Ishikawa (cell line): ENCODE results near the gene RAB10.
A peak's percentile ranks its signal among the peaks of the same experiment; 100 is the strongest.

Experiments used
- CEBPB ChIP-seq: IDR thresholded peaks from 2 replicates; pipeline ENCODE4 v1.6.1; 2012
- CREB1 ChIP-seq: IDR thresholded peaks from 2 replicates; pipeline ENCODE4 v1.6.1; 2012; ENCODE audit warnings: low read depth
- EGR1 ChIP-seq: IDR thresholded peaks from 2 replicates; pipeline ENCODE4 v1.6.1; 2012
- EP300 ChIP-seq: IDR thresholded peaks from 2 replicates; pipeline ENCODE4 v1.6.1; 2012; ENCODE audit warnings: borderline replicate concordance
- FOXM1 ChIP-seq: IDR thresholded peaks from 2 replicates; pipeline ENCODE4 v1.6.1; 2012; ENCODE audit warnings: low read depth, borderline replicate concordance
- NFIC ChIP-seq: IDR thresholded peaks from 2 replicates; pipeline ENCODE4 v1.6.1; 2012
- RAD21 ChIP-seq: IDR thresholded peaks from 2 replicates; pipeline ENCODE4 v1.6.1; 2012; ENCODE audit warnings: low read depth
- TAF1 ChIP-seq: IDR thresholded peaks from 2 replicates; pipeline ENCODE4 v1.6.1; 2012; ENCODE audit warnings: low read depth, mild to moderate bottlenecking
- TCF12 ChIP-seq: IDR thresholded peaks from 2 replicates; pipeline ENCODE4 v1.6.1; 2012; ENCODE audit warnings: low read depth
- TEAD4 ChIP-seq: IDR thresholded peaks from 2 replicates; pipeline ENCODE4 v1.6.1; 2012
- USF1 ChIP-seq: IDR thresholded peaks from 2 replicates; pipeline ENCODE4 v1.6.1; 2012
- YY1 ChIP-seq: IDR thresholded peaks from 2 replicates; pipeline ENCODE4 v1.6.1; 2012; ENCODE audit warnings: low read depth
- ZBTB7A ChIP-seq: IDR thresholded peaks from 2 replicates; pipeline ENCODE4 v1.6.1; 2012; ENCODE audit warnings: low read depth
- TF ChIP-seq, protein P1 (sequence below): IDR thresholded peaks from 2 replicates; pipeline ENCODE4 v1.6.1; 2012; ENCODE audit warnings: low read depth, mild to moderate bottlenecking
- TF ChIP-seq, protein P2 (sequence below): IDR thresholded peaks from 2 replicates; pipeline ENCODE4 v1.6.1; 2012

The RAB10 gene

DNA sequence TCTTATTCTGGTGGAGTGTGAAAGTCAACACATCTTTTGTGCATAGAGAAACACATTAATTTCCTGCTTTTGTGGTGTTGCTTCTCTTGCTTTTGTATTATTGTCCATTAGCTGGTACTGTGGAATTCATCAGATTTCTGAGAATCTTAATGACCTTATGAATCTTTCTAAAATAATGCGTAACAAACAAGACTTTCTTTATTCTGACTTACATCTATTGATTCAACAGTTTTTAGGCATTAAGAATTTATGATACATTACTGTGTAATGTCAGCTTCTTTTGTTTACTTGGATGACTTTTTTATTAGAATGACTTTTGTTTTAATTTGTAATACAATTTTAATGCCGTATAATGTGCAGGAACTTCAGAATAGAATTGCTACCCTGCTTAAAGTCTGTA is 43.4 kb downstream of the RAB10 start:
- TF ChIP-seq RAD21: no peak

- no peak for TF ChIP-seq EP300
- no peak for TF ChIP-seq ZBTB7A
- TF ChIP-seq NFIC: no peak
- TF ChIP-seq EGR1: no peak
- no peak for TF ChIP-seq CEBPB
Observed at GRCh38 chr2:26078939-26079338, 45.1 kb downstream of the RAB10 start.

DNA sequence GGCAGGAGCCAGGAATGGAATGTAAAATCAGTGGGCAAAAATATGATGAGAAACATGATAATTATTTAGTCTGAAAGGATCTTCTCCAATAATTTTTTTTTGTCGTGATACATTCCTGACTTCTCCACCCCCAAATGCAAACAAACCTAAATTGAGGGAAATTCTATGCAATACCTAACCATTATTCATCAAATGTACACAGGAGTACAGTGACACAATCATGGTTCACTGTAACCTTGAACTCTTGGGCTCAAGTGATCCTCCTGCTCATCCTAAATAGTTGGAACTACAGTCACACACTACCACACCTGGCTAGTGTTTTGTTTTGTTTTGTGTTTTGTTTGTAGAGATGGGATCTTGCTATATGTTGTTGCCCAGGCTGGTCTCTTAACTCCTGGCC is 46.5 kb downstream of the RAB10 start:
- no peak for TF ChIP-seq RAD21
- no peak for TF ChIP-seq EP300
- no peak for TF ChIP-seq FOXM1
- TF ChIP-seq, protein P1, sequence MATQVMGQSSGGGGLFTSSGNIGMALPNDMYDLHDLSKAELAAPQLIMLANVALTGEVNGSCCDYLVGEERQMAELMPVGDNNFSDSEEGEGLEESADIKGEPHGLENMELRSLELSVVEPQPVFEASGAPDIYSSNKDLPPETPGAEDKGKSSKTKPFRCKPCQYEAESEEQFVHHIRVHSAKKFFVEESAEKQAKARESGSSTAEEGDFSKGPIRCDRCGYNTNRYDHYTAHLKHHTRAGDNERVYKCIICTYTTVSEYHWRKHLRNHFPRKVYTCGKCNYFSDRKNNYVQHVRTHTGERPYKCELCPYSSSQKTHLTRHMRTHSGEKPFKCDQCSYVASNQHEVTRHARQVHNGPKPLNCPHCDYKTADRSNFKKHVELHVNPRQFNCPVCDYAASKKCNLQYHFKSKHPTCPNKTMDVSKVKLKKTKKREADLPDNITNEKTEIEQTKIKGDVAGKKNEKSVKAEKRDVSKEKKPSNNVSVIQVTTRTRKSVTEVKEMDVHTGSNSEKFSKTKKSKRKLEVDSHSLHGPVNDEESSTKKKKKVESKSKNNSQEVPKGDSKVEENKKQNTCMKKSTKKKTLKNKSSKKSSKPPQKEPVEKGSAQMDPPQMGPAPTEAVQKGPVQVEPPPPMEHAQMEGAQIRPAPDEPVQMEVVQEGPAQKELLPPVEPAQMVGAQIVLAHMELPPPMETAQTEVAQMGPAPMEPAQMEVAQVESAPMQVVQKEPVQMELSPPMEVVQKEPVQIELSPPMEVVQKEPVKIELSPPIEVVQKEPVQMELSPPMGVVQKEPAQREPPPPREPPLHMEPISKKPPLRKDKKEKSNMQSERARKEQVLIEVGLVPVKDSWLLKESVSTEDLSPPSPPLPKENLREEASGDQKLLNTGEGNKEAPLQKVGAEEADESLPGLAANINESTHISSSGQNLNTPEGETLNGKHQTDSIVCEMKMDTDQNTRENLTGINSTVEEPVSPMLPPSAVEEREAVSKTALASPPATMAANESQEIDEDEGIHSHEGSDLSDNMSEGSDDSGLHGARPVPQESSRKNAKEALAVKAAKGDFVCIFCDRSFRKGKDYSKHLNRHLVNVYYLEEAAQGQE: no peak
- TF ChIP-seq EGR1: no peak
- no peak for TF ChIP-seq CEBPB
- TF ChIP-seq YY1: no peak
- TF ChIP-seq, protein P2, sequence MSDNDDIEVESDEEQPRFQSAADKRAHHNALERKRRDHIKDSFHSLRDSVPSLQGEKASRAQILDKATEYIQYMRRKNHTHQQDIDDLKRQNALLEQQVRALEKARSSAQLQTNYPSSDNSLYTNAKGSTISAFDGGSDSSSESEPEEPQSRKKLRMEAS: no peak
- TF ChIP-seq USF1: no peak
- TF ChIP-seq TEAD4: no peak
- TF ChIP-seq NFIC: no peak
- no peak for TF ChIP-seq TCF12
- TF ChIP-seq CREB1: no peak
- TF ChIP-seq TAF1: no peak
- TF ChIP-seq ZBTB7A: no peak

GRCh38 chr2:26081556-26081955 is 47.7 kb downstream of the RAB10 start:
- no peak for TF ChIP-seq YY1
- TF ChIP-seq RAD21: no peak
- TF ChIP-seq FOXM1: no peak
- TF ChIP-seq CREB1: no peak
- no peak for TF ChIP-seq EGR1
- no peak for TF ChIP-seq CEBPB
- TF ChIP-seq, protein P2: no peak
- TF ChIP-seq TAF1: no peak
- no peak for TF ChIP-seq TEAD4
- TF ChIP-seq TCF12: no peak

GRCh38 chr2:26086155-26086637 is 52.3 kb downstream of the RAB10 start:
- TF ChIP-seq EGR1: no peak

GRCh38 chr2:26086779-26087178 is 52.9 kb downstream of the RAB10 start:
- TF ChIP-seq EP300 (no peak), CREB1 (no peak), USF1 (no peak), RAD21 (no peak), YY1 (no peak), ZBTB7A (no peak), CEBPB (no peak), TEAD4 (no peak), EGR1 (no peak), FOXM1 (no peak), NFIC (no peak), TCF12 (no peak)
- TF ChIP-seq, protein P2: no peak
- TF ChIP-seq, protein P1: no peak

- TF ChIP-seq TAF1 (no peak), CREB1 (no peak), TCF12 (no peak), EGR1 (no peak), RAD21 (peak; percentile 64), YY1 (no peak)
- TF ChIP-seq, protein P2: no peak
Observed at GRCh38 chr2:26088038-26088643, 54.3 kb downstream of the RAB10 start.
